Transverse colon (tissue), 4 donors: ENCODE data around the gene TENM4. TPM values are rescaled to one million over a fixed set of nuclear protein-coding genes. Genes with fewer than 3 reads are reported as not detected.

ENCODE experiments used
- DNase-seq: peaks from one replicate; pipeline ENCODE4 v3.0.0-alpha.2; 2019
- H3K27ac ChIP-seq, 4 donors: fragments of 200-600 bp; sonication (generic); 2 replicates each; pipeline ENCODE4 v1.5.1; 2016 to 2018; ENCODE audit warnings: inconsistent platforms in 4 of 4
- H3K27me3 ChIP-seq: fragments of 200-600 bp; sonication (generic); 2 replicates; pipeline ENCODE4 v1.5.1; 2017; ENCODE audit warnings: inconsistent platforms
- H3K36me3 ChIP-seq, 4 donors: fragments of 200-600 bp; sonication (generic); 2 replicates each; pipeline ENCODE4 v1.5.1; 2017 to 2019; ENCODE audit warnings: inconsistent platforms in 4 of 4
- H3K4me1 ChIP-seq, 4 donors: fragments of 200-600 bp; sonication (generic); 2 replicates each; pipeline ENCODE4 v1.5.1; 2017 to 2020; ENCODE audit warnings: inconsistent platforms in 4 of 4
- H3K4me3 ChIP-seq, 4 donors: fragments of 200-600 bp; sonication (generic); 1 replicate in 1 of 4; 2 replicates in 3 of 4; pipeline versions ENCODE4 v1.5.1 to v1.6.1; 2017 to 2019; ENCODE audit warnings: inconsistent platforms in 4 of 4
- H3K9me3 ChIP-seq, 2 donors: fragments of 200-600 bp; sonication (generic); 2 replicates each; pipeline ENCODE4 v1.5.1; 2017 to 2019; ENCODE audit warnings: inconsistent platforms in 2 of 2
- EP300 ChIP-seq: sonication (generic); formaldehyde crosslinking; IDR thresholded peaks from one replicate; pipeline ENCODE4 v1.6.1; 2017; ENCODE audit warnings: antibody characterized with exemption, low read depth
- POLR2A ChIP-seq: fragments of 450-650 bp; IDR thresholded peaks from one replicate; pipeline ENCODE4 v1.6.1; 2016; ENCODE audit warnings: antibody characterized with exemption, mild to moderate bottlenecking, moderate library complexity
- POLR2AphosphoS5 ChIP-seq, 3 donors: sonication (generic); formaldehyde crosslinking; IDR thresholded peaks; one replicate each; pipeline ENCODE4 v1.6.1; 2016; ENCODE audit warnings: antibody characterized with exemption in 3 of 3
- WGBS, 2 donors: methylation state at CpG; one replicate each; pipeline ENCODE4 v1.1.5; 2018; ENCODE audit warnings: low coverage in 1 of 2; 5-methylcytosine and 5-hydroxymethylcytosine counted together
- in situ Hi-C, 4 donors: fragments of 200-750 bp; cut with MboI; loops; one replicate each; pipeline versions ENCODE4 v1.15.0 to v1.15.1; 2017; ENCODE audit warnings: low sequenced_read_pairs in 3 of 4, low pct_ligation_motif_present in 1 of 4, low pct_unique_long_range_greater_than_20kb in 1 of 4
- intact Hi-C: fragments of 100-400 bp; cut with DNase I; formaldehyde crosslinking; loops from one replicate; pipeline ENCODE4 v1.15.1; 2023; ENCODE audit warnings: low total_unique reads
- total RNA-seq, 4 donors: library from RNA; depleted of rRNA; stranded (reverse); fragments of >200 nt; gene quantifications; one replicate each; pipeline ENCODE4 v1.1.0, GENCODE V29; 2016
- TF ChIP-seq, protein P1 (sequence below), 5 experiments: fragments of 200-600 bp in 3 of 5; fragments of 450-650 bp in 2 of 5; sonication (generic) in 3 of 5; IDR thresholded peaks; 1 replicate in 2 of 5; 2 replicates in 3 of 5; pipeline ENCODE4 v1.5.1; 2016 to 2017; ENCODE audit warnings: antibody characterized with exemption in 5 of 5, inconsistent platforms in 3 of 5, mild to moderate bottlenecking in 2 of 5, moderate library complexity in 1 of 5

TENM4 gene
- total RNA-seq, 4 donors from 2014 or later = 0.14 to 0.79 (median 0.39) TPM

DNA sequence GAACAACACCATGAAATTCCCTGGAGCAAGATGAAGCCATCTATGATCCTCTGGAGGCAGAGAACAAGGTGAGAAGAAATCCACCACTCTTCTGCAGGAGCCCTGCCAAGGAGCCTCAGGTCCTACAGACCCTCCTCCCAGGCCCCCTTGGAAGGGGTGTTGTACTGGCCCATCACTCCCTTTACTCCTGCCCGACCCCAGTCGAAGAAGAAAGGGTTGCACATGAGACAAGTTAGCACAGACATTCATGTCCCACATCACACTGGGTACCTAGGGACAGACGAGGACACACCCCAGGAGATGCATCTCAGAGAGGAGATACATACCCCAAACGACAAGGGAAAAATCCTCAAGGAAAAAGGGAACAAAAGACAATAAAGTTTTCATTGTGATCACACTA lies 783.4 kb downstream of the TENM4 start:
- Histone ChIP-seq H3K36me3 (no peaks in the 10 kb centered on the region), H3K9me3 (no peaks in the 10 kb centered on the region), H3K4me1 (no peaks in the 10 kb centered on the region), H3K27ac (no peak overlapping the region), H3K4me3 (no peak overlapping the region), H3K27me3 (no peaks in the 10 kb centered on the region)
- TF ChIP-seq EP300 = no peak
- no peak for TF ChIP-seq POLR2AphosphoS5 (IDR thresholded peaks at IDR 0.05)
- TF ChIP-seq, protein P1, sequence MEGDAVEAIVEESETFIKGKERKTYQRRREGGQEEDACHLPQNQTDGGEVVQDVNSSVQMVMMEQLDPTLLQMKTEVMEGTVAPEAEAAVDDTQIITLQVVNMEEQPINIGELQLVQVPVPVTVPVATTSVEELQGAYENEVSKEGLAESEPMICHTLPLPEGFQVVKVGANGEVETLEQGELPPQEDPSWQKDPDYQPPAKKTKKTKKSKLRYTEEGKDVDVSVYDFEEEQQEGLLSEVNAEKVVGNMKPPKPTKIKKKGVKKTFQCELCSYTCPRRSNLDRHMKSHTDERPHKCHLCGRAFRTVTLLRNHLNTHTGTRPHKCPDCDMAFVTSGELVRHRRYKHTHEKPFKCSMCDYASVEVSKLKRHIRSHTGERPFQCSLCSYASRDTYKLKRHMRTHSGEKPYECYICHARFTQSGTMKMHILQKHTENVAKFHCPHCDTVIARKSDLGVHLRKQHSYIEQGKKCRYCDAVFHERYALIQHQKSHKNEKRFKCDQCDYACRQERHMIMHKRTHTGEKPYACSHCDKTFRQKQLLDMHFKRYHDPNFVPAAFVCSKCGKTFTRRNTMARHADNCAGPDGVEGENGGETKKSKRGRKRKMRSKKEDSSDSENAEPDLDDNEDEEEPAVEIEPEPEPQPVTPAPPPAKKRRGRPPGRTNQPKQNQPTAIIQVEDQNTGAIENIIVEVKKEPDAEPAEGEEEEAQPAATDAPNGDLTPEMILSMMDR (IDR thresholded peaks at IDR 0.05) = no peak
- TF ChIP-seq POLR2A = no peak
- DNase-seq = no peak
- in situ Hi-C loops (loop anchor here (10.0 to 25.0 kb wide), 4 partner anchors 57 to 430 kb away; no protein-coding TSS in a partner anchor), intact Hi-C loops (loop anchor here (10.0 kb wide), 1 partner anchor 1087 kb away; no protein-coding TSS in a partner anchor)
- 72 to 73% methylated on average over 3 to 4 of the region's 4 CpGs for WGBS, 2 donors

DNA sequence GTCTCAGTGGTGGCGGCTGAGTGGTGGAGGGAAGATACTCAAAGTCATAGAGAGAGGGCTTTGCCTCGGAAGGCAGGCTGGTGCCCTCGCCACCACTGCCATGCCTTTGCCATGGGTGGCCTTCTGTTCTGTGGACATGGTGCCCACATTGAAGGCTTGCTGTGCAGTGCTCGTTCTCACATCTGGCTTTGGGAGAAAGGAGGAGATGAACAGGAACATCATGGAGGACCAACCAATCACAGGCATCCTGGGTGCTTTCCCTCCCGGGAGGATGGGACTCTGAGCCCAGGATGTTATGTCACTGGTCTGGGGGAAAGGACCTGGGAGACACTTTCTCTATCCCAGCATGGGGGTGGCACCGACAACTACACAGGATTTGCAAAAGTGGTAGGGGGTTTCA lies 783.8 kb downstream of the TENM4 start:
- in situ Hi-C loops = loop anchor here (10.0 to 25.0 kb wide), 4 partner anchors 58 to 430 kb away; no protein-coding TSS in a partner anchor
- intact Hi-C loops = loop anchor here (10.0 kb wide), 1 partner anchor 1088 kb away; no protein-coding TSS in a partner anchor
- H3K36me3 ChIP-seq = no peaks in the 10 kb centered on the region
- no peak for DNase-seq
- no peaks in the 10 kb centered on the region for H3K4me1 ChIP-seq
- 83 to 89% methylated on average over 1 to 6 of the region's 6 CpGs for WGBS, 2 donors
- no peak overlapping the region for H3K4me3 ChIP-seq
- TF ChIP-seq, protein P1 (IDR thresholded peaks at IDR 0.05) = no peak
- TF ChIP-seq EP300 = no peak
- no peak for TF ChIP-seq POLR2AphosphoS5 (IDR thresholded peaks at IDR 0.05)
- H3K9me3 ChIP-seq = no peaks in the 10 kb centered on the region
- H3K27ac ChIP-seq = no peak overlapping the region
- H3K27me3 ChIP-seq = no peaks in the 10 kb centered on the region

DNA sequence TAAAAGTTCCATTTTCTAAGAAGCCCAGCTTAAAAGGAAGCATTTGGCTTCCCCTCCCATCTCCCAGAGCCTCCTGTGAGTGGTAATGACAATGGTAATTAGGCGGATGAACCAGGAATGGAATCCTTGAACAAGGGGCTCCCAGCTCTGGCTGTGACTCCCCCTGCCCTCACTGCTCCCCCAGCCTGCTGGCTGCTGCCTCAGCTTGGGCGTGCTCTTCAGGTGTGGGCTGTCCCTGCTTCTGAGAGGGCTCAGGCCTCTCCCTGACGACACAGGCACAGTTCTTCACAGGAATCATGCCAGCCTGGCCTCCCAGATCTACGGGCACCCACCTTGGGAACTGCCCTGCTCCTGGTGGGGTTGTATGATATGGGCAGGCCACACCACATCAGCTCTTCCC lies 784.5 kb downstream of the TENM4 start:
- Histone ChIP-seq H3K36me3 (no peaks in the 10 kb centered on the region), H3K9me3 (no peaks in the 10 kb centered on the region), H3K27me3 (no peaks in the 10 kb centered on the region), H3K27ac (no peak overlapping the region), H3K4me3 (no peak overlapping the region), H3K4me1 (no peaks in the 10 kb centered on the region)
- intact Hi-C loops = loop anchor here (10.0 kb wide), 1 partner anchor 1088 kb away; no protein-coding TSS in a partner anchor
- TF ChIP-seq POLR2A = no peak
- TF ChIP-seq POLR2AphosphoS5 (IDR thresholded peaks at IDR 0.05) = no peak
- TF ChIP-seq EP300 = no peak
- TF ChIP-seq, protein P1 (IDR thresholded peaks at IDR 0.05) = no peak
- 88% methylated on average over 4 of the region's 4 CpGs; no CpG with 5 or more reads in 1 of the 2 donors for WGBS, 2 donors
- DNase-seq = no peak
- in situ Hi-C loops = loop anchor here (10.0 to 25.0 kb wide), 4 partner anchors 58 to 431 kb away; no protein-coding TSS in a partner anchor

DNA sequence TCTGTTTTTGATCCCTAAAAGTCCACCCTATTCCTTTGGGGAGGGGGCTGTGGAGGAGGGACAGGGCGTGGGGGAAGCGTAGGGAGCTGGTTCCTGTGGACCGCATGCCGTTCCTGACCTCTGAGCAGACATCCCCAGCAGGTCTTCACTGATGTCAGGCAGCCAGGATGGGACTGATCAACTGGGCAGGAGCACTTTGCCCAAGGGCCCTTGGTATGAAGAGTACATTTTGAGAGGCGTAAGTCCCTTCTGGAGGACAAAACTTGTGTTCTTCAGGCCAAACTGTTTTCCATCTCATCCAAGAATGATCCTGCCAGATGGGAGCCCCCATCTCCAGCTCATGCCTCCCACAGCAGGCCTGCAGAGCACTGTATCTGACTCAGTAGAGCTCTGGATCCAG lies 785.3 kb downstream of the TENM4 start:
- intact Hi-C loops (loop anchor here (10.0 kb wide), 1 partner anchor 1089 kb away; no protein-coding TSS in a partner anchor), in situ Hi-C loops (loop anchor here (10.0 to 25.0 kb wide), 4 partner anchors 59 to 432 kb away; no protein-coding TSS in a partner anchor)
- no peak for TF ChIP-seq POLR2A
- TF ChIP-seq EP300 = no peak
- TF ChIP-seq POLR2AphosphoS5 (IDR thresholded peaks at IDR 0.05) = no peak
- TF ChIP-seq, protein P1 (IDR thresholded peaks at IDR 0.05) = no peak
- Histone ChIP-seq H3K9me3 (no peaks in the 10 kb centered on the region), H3K27me3 (no peaks in the 10 kb centered on the region), H3K4me3 (no peak overlapping the region), H3K36me3 (no peaks in the 10 kb centered on the region), H3K4me1 (no peaks in the 10 kb centered on the region), H3K27ac (no peak overlapping the region)
- WGBS, 2 donors = 94% methylated on average over 5 of the region's 5 CpGs; no CpG with 5 or more reads in 1 of the 2 donors
- DNase-seq = no peak
